ENCODE data around the gene CARD16.
"Not testable (repeated sequence)": the region's sequence is repeated elsewhere in the genome, so short reads cannot be mapped to it uniquely, and the experiment has no call there.

Gene CARD16

GRCh38 chr11:105044557-105045524 lies at the start of gene CARD16:
Gene CARD16 (minus strand): TSS chr11:105045335. CDS start chr11:105045297, 38 bp downstream.
- DNase-seq = peak; percentile 43

- DNase-seq = no peak
These were observed 47.4 kb upstream of the CARD16 start for GRCh38 chr11:105092256-105093239.

- DNase-seq = no peak
These were observed 36.4 kb upstream of the CARD16 start for GRCh38 chr11:105081412-105082150.

- DNase-seq = not testable (repeated sequence)
These were observed 35.2 kb upstream of the CARD16 start for GRCh38 chr11:105080171-105080906.

- no peak for DNase-seq
These were observed 33.1 kb upstream of the CARD16 start for GRCh38 chr11:105078283-105078682.

- peak; percentile 41 for DNase-seq
These were observed 32.1 kb upstream of the CARD16 start for GRCh38 chr11:105077141-105077790.

- DNase-seq = no peak
These were observed 29.0 kb upstream of the CARD16 start for GRCh38 chr11:105074166-105074530.

- no peak for DNase-seq
These were observed 28.5 kb upstream of the CARD16 start for GRCh38 chr11:105073456-105074165.

- DNase-seq = not testable (repeated sequence)
These were observed 26.9 kb upstream of the CARD16 start for GRCh38 chr11:105072080-105072479.

GRCh38 chr11:105071089-105071732 lies 26.1 kb upstream of the CARD16 start:
- DNase-seq = no peak

- no peak for DNase-seq
These were observed 25.2 kb upstream of the CARD16 start for GRCh38 chr11:105070306-105070705.

- not testable (repeated sequence) for DNase-seq
These were observed 24.6 kb upstream of the CARD16 start for GRCh38 chr11:105069749-105070148.

GRCh38 chr11:105063245-105063941 lies 18.3 kb upstream of the CARD16 start:
- not testable (repeated sequence) for DNase-seq

- no peak for DNase-seq
These were observed 12.3 kb upstream of the CARD16 start for GRCh38 chr11:105057432-105057831.

- DNase-seq = no peak
These were observed 11.3 kb upstream of the CARD16 start for GRCh38 chr11:105056446-105056845.

- DNase-seq = no peak
These were observed 9.8 kb upstream of the CARD16 start for GRCh38 chr11:105054723-105055493.

- no peak for DNase-seq
These were observed 7.4 kb upstream of the CARD16 start for GRCh38 chr11:105052487-105052886.

GRCh38 chr11:105051559-105051958 lies 6.4 kb upstream of the CARD16 start:
- DNase-seq = no peak

GRCh38 chr11:105049481-105049880 lies 4.3 kb upstream of the CARD16 start:
- DNase-seq = no peak

Measured in stimulated activated CD8-positive, alpha-beta memory T cell treated with anti-CD3 and anti-CD28 coated beads, Interleukin-4, amount 100 ng/mL, for 48 hours (primary cell).